Esophagus squamous epithelium (tissue), 4 donors: ENCODE results near the gene ATG10.

Experiments
- POLR2A ChIP-seq, 4 donors: fragments of 450-650 bp; IDR thresholded peaks; one replicate each; pipeline ENCODE4 v1.6.1; 2017; ENCODE audit warnings: antibody characterized with exemption in 4 of 4, mild to moderate bottlenecking in 4 of 4, moderate library complexity in 3 of 4
- TF ChIP-seq, protein P1 (sequence below), 6 experiments: fragments of 450-650 bp in 4 of 6; fragments of 200-600 bp in 2 of 6; sonication (generic) in 2 of 6; IDR thresholded peaks; one replicate each; pipeline ENCODE4 v1.5.1; 2016 to 2019; ENCODE audit warnings: antibody characterized with exemption in 6 of 6, mild to moderate bottlenecking in 4 of 6, moderate library complexity in 4 of 6

DNA sequence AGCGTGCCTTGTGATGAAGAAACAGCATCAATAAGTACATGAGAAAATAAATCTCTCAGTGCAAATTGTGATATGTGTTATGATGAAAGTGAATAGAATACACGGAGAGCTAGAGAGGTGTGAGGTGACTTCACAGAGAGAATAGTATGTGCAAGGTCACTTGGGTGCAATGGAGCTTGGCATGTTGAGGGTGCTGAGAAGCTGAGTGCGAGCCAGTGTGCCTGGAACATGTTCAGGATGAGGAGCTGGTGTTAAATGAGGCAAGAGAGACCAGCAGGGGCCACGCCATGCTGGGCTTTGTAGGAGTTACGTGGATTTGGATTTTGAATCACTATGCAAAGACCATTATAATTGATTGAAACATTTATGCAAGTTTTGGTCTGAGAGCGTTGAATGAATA is 319.1 kb downstream of the ATG10 start:
- TF ChIP-seq, protein P1, sequence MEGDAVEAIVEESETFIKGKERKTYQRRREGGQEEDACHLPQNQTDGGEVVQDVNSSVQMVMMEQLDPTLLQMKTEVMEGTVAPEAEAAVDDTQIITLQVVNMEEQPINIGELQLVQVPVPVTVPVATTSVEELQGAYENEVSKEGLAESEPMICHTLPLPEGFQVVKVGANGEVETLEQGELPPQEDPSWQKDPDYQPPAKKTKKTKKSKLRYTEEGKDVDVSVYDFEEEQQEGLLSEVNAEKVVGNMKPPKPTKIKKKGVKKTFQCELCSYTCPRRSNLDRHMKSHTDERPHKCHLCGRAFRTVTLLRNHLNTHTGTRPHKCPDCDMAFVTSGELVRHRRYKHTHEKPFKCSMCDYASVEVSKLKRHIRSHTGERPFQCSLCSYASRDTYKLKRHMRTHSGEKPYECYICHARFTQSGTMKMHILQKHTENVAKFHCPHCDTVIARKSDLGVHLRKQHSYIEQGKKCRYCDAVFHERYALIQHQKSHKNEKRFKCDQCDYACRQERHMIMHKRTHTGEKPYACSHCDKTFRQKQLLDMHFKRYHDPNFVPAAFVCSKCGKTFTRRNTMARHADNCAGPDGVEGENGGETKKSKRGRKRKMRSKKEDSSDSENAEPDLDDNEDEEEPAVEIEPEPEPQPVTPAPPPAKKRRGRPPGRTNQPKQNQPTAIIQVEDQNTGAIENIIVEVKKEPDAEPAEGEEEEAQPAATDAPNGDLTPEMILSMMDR (IDR thresholded peaks at IDR 0.05): no peak
- no peak for TF ChIP-seq POLR2A (IDR thresholded peaks at IDR 0.05)
